ENCODE data around the gene MAPK8IP3.
A peak's percentile ranks its signal among the peaks of the same experiment; 100 is the strongest.

The MAPK8IP3 gene

DNA sequence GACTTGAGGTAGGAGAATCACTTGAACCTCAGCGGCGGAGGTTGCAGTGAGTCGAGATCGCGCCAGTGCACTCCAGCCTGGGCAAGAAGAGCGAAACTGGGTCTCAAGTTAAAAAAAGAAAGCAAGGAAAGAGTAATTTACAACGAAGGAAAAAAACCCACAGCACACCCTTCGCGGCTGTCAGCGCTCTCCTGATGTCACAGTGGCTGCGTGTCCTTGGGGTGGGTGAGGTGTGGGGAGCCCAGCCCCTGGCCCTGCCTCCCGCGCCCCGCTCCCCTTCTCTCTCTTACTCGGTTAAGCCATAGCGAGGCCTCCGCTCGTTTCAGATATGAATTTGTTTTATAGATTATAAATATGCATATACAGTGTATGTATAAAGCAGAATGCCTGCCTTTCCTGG, 28.7 kb upstream of the MAPK8IP3 start:
- H3K4me3 ChIP-seq (replicated peaks in 1 of 2; ENCODE audit: low read depth in 2 of 2, low read length in 2 of 2), result no peak overlapping the region
- no peak for DNase-seq (ENCODE audit: low read depth in 2 of 2)

DNA sequence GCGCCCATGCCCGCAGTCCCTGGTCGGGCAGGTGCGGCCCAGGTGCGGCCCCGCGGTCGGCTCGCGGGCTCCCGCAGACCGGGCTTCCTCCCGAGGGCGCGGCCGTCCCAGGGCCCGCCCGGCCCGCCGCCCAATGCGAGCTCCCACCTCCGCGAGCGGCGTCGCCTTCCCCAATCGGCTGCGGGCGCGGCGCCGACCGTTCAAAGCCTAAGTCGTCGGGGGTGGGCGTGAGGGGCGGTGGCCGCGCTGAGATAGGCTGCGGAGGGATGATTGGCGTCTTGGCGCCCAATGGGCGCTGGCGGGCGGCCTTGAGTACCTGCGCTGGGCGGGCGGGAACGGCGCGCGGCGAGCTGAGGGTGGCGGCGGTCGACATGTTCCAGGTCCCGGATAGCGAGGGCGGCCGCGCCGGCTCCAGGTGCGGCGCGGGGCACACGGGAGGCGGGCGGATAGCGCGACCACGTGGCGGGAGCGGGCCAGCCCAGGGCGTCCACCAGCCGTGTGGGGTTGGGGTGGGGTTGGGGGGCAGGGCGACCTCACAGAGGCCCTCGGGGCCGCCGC, 28.0 kb upstream of the MAPK8IP3 start, which contains the start of gene JPT2:
JPT2 (plus strand) TSS at position 338 of the 558 bp plus-strand sequence; CDS start at position 372, 34 bp downstream.
- TF ChIP-seq, protein P1, sequence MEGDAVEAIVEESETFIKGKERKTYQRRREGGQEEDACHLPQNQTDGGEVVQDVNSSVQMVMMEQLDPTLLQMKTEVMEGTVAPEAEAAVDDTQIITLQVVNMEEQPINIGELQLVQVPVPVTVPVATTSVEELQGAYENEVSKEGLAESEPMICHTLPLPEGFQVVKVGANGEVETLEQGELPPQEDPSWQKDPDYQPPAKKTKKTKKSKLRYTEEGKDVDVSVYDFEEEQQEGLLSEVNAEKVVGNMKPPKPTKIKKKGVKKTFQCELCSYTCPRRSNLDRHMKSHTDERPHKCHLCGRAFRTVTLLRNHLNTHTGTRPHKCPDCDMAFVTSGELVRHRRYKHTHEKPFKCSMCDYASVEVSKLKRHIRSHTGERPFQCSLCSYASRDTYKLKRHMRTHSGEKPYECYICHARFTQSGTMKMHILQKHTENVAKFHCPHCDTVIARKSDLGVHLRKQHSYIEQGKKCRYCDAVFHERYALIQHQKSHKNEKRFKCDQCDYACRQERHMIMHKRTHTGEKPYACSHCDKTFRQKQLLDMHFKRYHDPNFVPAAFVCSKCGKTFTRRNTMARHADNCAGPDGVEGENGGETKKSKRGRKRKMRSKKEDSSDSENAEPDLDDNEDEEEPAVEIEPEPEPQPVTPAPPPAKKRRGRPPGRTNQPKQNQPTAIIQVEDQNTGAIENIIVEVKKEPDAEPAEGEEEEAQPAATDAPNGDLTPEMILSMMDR (IDR thresholded peaks at IDR 0.05; ENCODE audit: low read depth, low read length), result no peak
- DNase-seq (ENCODE audit: low read depth in 2 of 2), result peak; percentile 97 to 98
- H3K4me3 ChIP-seq (replicated peaks in 1 of 2; ENCODE audit: low read depth in 2 of 2, low read length in 2 of 2), result peak within 1 kb of the TSS; percentile 76 to 84

More for the DNA sequence above, 28.7 kb upstream of the MAPK8IP3 start:
- TF ChIP-seq, protein P1 (IDR thresholded peaks at IDR 0.05; ENCODE audit: low read depth, low read length), result no peak

DNA sequence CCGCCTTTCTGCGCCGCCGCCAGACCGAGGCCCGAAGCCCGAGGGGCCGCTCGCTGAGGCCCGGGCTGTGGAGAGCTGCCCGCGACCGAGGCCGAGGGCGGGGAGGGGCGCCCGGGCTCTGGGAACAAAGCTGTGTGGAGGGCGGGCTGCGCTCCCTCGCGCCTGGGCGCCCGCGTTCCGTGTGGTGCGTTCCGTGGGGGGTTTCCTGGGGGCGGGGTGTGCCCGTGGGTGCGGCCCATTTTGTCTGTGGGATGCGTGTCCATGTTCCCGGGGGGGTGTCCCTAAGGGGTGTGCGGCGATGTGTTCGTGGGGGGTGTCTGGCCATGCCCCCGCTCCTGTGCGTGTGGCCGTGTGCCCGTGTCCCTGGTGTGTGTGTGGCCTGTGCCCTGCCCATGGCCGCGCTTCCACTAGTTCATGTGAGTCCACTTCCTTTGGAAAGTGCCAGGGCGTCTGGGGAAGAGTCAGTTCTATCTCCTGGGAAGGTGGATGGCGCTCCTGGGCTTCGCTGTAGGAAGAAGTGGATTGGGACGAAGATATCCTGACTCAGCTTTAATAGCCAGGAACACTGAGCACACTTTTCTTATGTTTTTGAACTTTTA, 27.4 kb upstream of the MAPK8IP3 start:
- TF ChIP-seq, protein P1 (IDR thresholded peaks at IDR 0.05; ENCODE audit: low read depth, low read length), result no peak
- H3K4me3 ChIP-seq (replicated peaks in 1 of 2; ENCODE audit: low read depth in 2 of 2, low read length in 2 of 2), result peak overlapping the region; percentile 76 to 84
- DNase-seq (ENCODE audit: low read depth in 2 of 2), result peak; percentile 34 to 44

DNA sequence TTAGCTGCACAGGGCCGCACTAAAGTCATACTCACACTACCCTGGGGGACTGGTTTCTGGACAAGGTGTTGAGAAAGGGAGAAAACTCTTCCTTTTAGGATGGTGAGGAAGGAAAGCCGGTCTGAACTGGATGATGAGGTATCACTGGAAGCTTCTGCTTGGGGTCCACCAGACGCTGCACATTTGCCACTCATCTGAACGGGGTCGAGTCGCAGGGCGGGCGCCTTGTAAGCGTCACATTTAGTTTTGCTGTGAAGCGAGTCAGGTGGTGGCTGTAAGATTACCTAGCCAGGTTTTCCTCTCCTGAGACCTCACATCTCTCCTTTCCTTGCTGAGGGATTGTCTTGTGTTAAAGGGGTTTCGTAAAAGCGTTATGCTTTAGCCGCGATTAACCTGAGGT, 25.6 kb upstream of the MAPK8IP3 start:
- DNase-seq (ENCODE audit: low read depth in 2 of 2), result no peak
- TF ChIP-seq, protein P1 (IDR thresholded peaks at IDR 0.05; ENCODE audit: low read depth, low read length), result no peak
- H3K4me3 ChIP-seq (replicated peaks in 1 of 2; ENCODE audit: low read depth in 2 of 2, low read length in 2 of 2), result no peak overlapping the region

DNA sequence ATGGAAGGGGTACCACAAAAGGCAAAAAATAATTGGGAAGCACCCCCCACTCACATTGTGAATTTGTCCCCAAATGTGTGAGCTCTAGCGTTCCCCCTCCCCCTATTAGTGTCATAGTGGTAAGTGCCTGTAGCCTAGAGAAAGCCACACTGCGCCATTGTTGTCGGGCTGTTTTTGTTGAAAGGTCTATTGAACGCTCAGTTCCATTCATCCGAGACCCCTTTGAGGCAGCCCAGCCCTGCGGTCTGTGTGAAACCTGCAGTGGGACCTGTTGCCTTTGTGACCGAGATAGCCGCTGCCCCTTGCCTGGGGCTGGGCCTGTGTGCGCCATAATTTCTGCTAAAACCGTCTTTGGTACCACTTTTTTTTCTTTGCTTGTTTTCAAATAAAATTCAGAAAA, 25.0 kb upstream of the MAPK8IP3 start:
- TF ChIP-seq, protein P1 (IDR thresholded peaks at IDR 0.05; ENCODE audit: low read depth, low read length), result no peak
- no peak overlapping the region for H3K4me3 ChIP-seq (replicated peaks in 1 of 2; ENCODE audit: low read depth in 2 of 2, low read length in 2 of 2)
- DNase-seq (ENCODE audit: low read depth in 2 of 2), result no peak

DNA sequence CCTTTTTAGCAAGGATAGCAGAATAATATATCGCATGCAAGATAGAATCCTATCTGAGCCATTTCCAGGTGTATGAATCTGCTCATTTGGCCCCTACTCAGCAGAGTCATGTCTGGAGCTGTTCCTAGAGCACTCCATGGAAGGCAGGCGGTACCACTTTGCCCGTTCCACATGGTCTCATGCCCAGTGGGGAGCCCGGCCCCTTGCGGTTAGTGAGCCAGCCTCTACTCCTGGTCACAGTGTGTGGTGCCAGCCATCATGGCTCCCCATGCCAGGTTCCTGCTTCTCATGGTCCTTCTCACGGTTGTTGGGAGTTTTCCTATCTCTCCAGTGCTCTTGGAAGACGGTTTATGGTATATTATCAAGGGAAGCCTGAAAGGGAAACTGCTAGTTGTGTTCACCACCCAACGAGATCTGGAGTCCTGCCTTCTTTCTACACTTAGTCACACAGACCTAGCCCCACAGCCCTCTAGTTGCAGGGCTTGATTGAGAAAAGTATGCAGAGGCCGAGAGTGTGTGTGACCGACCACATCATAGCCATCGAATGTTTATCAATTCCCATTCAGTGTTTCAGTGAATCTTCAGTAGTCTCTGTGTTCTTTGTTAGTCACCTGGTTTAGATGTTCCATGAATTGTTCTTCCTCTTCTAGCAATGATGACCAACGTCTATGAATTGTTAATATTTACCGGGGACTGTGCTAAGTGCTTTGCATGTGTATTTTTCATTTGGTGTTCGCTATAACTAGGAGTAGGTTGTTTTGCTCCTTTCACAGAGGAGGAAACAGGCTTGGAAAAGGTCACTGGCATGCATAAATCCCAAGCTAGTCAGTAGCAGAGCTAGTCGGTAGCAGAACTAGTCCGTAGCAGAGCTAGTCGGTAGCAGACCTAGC, 18.3 kb upstream of the MAPK8IP3 start:
- DNase-seq (ENCODE audit: low read depth in 2 of 2), result no peak
- TF ChIP-seq, protein P1 (IDR thresholded peaks at IDR 0.05; ENCODE audit: low read depth, low read length), result no peak
- no peak overlapping the region for H3K4me3 ChIP-seq (replicated peaks in 1 of 2; ENCODE audit: low read depth in 2 of 2, low read length in 2 of 2)
